HepG2 (cell line): ENCODE data around the gene EFEMP2. TPM values are rescaled to one million over a fixed set of nuclear protein-coding genes. Genes with fewer than 3 reads are reported as not detected.
A peak's percentile ranks its signal among the peaks of the same experiment; 100 is the strongest.

ENCODE experiments used
- AHDC1 ChIP-seq: sonication (generic); formaldehyde crosslinking; IDR thresholded peaks from 2 replicates; pipeline ENCODE4 v1.5.1; 2020; ENCODE audit warnings: mild to moderate bottlenecking, missing genetic modification reagents, borderline replicate concordance
- HDAC1 ChIP-seq: sonication (generic); formaldehyde crosslinking; IDR thresholded peaks from 2 replicates; pipeline ENCODE4 v1.5.1; 2020; ENCODE audit warnings: mild to moderate bottlenecking, missing genetic modification reagents
- HMG20B ChIP-seq: conservative IDR thresholded peaks from 2 replicates; pipeline ENCODE4 v1.6.1; 2016; ENCODE audit warnings: missing genetic modification reagents, missing compliant biosample characterization
- HOXA5 ChIP-seq: sonication (generic); formaldehyde crosslinking; IDR thresholded peaks from 2 replicates; pipeline ENCODE4 v1.4.0; 2020; ENCODE audit warnings: missing genetic modification reagents
- JARID2 ChIP-seq: sonication (generic); formaldehyde crosslinking; IDR thresholded peaks from 2 replicates; pipeline ENCODE4 v1.8.1; 2023; ENCODE audit warnings: missing genetic modification reagents, inconsistent platforms; ENCODE audit not compliant: insufficient replicate concordance
- NPAS2 ChIP-seq: sonication (generic); formaldehyde crosslinking; IDR thresholded peaks from 2 replicates; pipeline ENCODE4 v1.8.0; 2022; ENCODE audit warnings: mild to moderate bottlenecking, missing genetic modification reagents, borderline replicate concordance
- TBL1XR1 ChIP-seq: fragments of 150-350 bp; IDR thresholded peaks from 2 replicates; pipeline ENCODE4 v1.6.1; 2014; ENCODE audit warnings: borderline replicate concordance, low read length; ENCODE audit not compliant: partially characterized antibody
- ZNF296 ChIP-seq: sonication (generic); formaldehyde crosslinking; conservative IDR thresholded peaks from 2 replicates; pipeline ENCODE4 v1.5.0; 2020; ENCODE audit warnings: mild to moderate bottlenecking, missing genetic modification reagents
- ZNF3 ChIP-seq: IDR thresholded peaks from 2 replicates; pipeline ENCODE4 v1.7.0; 2017; ENCODE audit warnings: inconsistent platforms
- ZSCAN31 ChIP-seq: sonication (generic); formaldehyde crosslinking; IDR thresholded peaks from 2 replicates; pipeline ENCODE4 v1.5.0; 2020; ENCODE audit warnings: low read depth, mild to moderate bottlenecking, missing genetic modification reagents
- polyA plus RNA-seq, 8 experiments: library from polyadenylated mRNA; depleted of rRNA in 3 of 8; stranded (reverse) in 7 of 8; unstranded in 1 of 8; fragments of >200 nt; fragmentation: Illumina TruSeq in 4 of 8; extraction: Trizol in 4 of 8; gene quantifications; 2 replicates each; pipeline versions ENCODE4 v1.2.1 to v1.2.3, GENCODE V29; 2011 to 2016; ENCODE audit warnings: low read depth in 4 of 8, missing spikeins in 1 of 8, mixed read lengths in 1 of 8; ENCODE audit not compliant: insufficient read depth in 1 of 8
- total RNA-seq, 5 experiments: library from RNA; depleted of rRNA; stranded (reverse); fragments of >200 nt; fragmentation: Illumina TruSeq; extraction: Trizol; gene quantifications; 2 replicates each; pipeline ENCODE4 v1.2.3, GENCODE V29; 2016; ENCODE audit warnings: low read depth in 1 of 5
- TF ChIP-seq, protein P1 (sequence below): sonication (generic); formaldehyde crosslinking; IDR thresholded peaks from 2 replicates; pipeline ENCODE4 v1.4.0; 2020; ENCODE audit warnings: missing genetic modification reagents, mild to moderate bottlenecking, borderline replicate concordance
- TF ChIP-seq, protein P2 (sequence below): sonication (generic); formaldehyde crosslinking; IDR thresholded peaks from 2 replicates; pipeline ENCODE4 v1.4.0; 2020; ENCODE audit warnings: missing genetic modification reagents
- TF ChIP-seq, protein P3 (sequence below): fragments of 450-650 bp; IDR thresholded peaks from 2 replicates; pipeline ENCODE4 v1.6.1; 2017

The EFEMP2 gene
- total and polyA plus RNA-seq, 2 of the 13 experiments (the other 11 are each of a cell fraction or from before 2014, with no cell fraction given): 7.4 to 29.7 TPM

GRCh38 chr11:65857853-65858680 is 14.5 kb downstream of the EFEMP2 start, which contains the start of gene CFL1 (continued):
- TF ChIP-seq, protein P1, sequence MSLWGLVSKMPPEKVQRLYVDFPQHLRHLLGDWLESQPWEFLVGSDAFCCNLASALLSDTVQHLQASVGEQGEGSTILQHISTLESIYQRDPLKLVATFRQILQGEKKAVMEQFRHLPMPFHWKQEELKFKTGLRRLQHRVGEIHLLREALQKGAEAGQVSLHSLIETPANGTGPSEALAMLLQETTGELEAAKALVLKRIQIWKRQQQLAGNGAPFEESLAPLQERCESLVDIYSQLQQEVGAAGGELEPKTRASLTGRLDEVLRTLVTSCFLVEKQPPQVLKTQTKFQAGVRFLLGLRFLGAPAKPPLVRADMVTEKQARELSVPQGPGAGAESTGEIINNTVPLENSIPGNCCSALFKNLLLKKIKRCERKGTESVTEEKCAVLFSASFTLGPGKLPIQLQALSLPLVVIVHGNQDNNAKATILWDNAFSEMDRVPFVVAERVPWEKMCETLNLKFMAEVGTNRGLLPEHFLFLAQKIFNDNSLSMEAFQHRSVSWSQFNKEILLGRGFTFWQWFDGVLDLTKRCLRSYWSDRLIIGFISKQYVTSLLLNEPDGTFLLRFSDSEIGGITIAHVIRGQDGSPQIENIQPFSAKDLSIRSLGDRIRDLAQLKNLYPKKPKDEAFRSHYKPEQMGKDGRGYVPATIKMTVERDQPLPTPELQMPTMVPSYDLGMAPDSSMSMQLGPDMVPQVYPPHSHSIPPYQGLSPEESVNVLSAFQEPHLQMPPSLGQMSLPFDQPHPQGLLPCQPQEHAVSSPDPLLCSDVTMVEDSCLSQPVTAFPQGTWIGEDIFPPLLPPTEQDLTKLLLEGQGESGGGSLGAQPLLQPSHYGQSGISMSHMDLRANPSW (CRISPR knock-in tag): no peak
- TF ChIP-seq ZNF3 (CRISPR knock-in tag) (no peak), ZNF296 (CRISPR knock-in tag) (no peak), JARID2 (CRISPR knock-in tag) (no peak), HDAC1 (peak; percentile 65), HOXA5 (CRISPR knock-in tag) (no peak), HMG20B (CRISPR knock-in tag) (0 out of 2 replicates have a peak, but pooled peaks have one; percentile 23), NPAS2 (CRISPR knock-in tag) (no peak), TBL1XR1 (peak; percentile 55), AHDC1 (CRISPR knock-in tag) (no peak), ZSCAN31 (peak; percentile 80)
- TF ChIP-seq, protein P2, sequence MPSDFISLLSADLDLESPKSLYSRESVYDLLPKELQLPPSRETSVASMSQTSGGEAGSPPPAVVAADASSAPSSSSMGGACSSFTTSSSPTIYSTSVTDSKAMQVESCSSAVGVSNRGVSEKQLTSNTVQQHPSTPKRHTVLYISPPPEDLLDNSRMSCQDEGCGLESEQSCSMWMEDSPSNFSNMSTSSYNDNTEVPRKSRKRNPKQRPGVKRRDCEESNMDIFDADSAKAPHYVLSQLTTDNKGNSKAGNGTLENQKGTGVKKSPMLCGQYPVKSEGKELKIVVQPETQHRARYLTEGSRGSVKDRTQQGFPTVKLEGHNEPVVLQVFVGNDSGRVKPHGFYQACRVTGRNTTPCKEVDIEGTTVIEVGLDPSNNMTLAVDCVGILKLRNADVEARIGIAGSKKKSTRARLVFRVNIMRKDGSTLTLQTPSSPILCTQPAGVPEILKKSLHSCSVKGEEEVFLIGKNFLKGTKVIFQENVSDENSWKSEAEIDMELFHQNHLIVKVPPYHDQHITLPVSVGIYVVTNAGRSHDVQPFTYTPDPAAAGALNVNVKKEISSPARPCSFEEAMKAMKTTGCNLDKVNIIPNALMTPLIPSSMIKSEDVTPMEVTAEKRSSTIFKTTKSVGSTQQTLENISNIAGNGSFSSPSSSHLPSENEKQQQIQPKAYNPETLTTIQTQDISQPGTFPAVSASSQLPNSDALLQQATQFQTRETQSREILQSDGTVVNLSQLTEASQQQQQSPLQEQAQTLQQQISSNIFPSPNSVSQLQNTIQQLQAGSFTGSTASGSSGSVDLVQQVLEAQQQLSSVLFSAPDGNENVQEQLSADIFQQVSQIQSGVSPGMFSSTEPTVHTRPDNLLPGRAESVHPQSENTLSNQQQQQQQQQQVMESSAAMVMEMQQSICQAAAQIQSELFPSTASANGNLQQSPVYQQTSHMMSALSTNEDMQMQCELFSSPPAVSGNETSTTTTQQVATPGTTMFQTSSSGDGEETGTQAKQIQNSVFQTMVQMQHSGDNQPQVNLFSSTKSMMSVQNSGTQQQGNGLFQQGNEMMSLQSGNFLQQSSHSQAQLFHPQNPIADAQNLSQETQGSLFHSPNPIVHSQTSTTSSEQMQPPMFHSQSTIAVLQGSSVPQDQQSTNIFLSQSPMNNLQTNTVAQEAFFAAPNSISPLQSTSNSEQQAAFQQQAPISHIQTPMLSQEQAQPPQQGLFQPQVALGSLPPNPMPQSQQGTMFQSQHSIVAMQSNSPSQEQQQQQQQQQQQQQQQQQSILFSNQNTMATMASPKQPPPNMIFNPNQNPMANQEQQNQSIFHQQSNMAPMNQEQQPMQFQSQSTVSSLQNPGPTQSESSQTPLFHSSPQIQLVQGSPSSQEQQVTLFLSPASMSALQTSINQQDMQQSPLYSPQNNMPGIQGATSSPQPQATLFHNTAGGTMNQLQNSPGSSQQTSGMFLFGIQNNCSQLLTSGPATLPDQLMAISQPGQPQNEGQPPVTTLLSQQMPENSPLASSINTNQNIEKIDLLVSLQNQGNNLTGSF: no peak
- TF ChIP-seq, protein P3, sequence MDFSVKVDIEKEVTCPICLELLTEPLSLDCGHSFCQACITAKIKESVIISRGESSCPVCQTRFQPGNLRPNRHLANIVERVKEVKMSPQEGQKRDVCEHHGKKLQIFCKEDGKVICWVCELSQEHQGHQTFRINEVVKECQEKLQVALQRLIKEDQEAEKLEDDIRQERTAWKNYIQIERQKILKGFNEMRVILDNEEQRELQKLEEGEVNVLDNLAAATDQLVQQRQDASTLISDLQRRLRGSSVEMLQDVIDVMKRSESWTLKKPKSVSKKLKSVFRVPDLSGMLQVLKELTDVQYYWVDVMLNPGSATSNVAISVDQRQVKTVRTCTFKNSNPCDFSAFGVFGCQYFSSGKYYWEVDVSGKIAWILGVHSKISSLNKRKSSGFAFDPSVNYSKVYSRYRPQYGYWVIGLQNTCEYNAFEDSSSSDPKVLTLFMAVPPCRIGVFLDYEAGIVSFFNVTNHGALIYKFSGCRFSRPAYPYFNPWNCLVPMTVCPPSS: no peak
